ENCODE measurements around the gene ABCC3. TPM values are rescaled to one million over a fixed set of nuclear protein-coding genes. Genes with fewer than 3 reads are reported as not detected.

The ABCC3 gene
- total and polyA plus RNA-seq, 2 donors (not counting 1 experiment from before 2014, with no cell fraction given), result 11.5 to 34.8 TPM

- TF ChIP-seq EZH2 (IDR thresholded peaks at IDR 0.05; ENCODE audit: low read length, missing control alignments) (no peak), CTCF (conservative IDR thresholded peaks at IDR 0.05 in 1 of 2, IDR thresholded peaks at IDR 0.05 in 1 of 2; ENCODE audit: low read depth in 1 of 2, low read length in 2 of 2) (no peak)
- peak in 1 of 2 donors; percentile 69 for DNase-seq (ENCODE audit: low read depth in 2 of 2)
These were observed 80.8 kb downstream of the ABCC3 start for GRCh38 chr17:50715471-50715870.

GRCh38 chr17:50719144-50719923 is 84.7 kb downstream of the ABCC3 start, which contains the start of gene LUC7L3:
Gene LUC7L3, plus strand, starts transcription at chr17:50719603. Its CDS starts 130 bp downstream, at chr17:50719733.
- Histone ChIP-seq H3K4me1 (ENCODE audit: control insufficient read depth, extremely low read depth, insufficient read depth, low read length) (peaks cover 11% of the 10 kb centered on the region), H3K9me3 (ENCODE audit: control insufficient read depth, insufficient read depth, low read depth, low read length) (no peaks in the 10 kb centered on the region), H3K79me2 (ENCODE audit: control insufficient read depth, insufficient read depth, low read length) (peaks cover 49% of the 10 kb centered on the region), H3K4me2 (ENCODE audit: extremely low read depth, insufficient read depth, low read length) (peak within 1 kb of the TSS; percentile 98), H3K9ac (ENCODE audit: insufficient read depth, low read length) (peak within 1 kb of the TSS; percentile 98), H3K27ac (ENCODE audit: insufficient read depth, low read length) (peak within 1 kb of the TSS; percentile 97), H3K4me3 (replicated peaks in 1 of 4; ENCODE audit: control extremely low read depth in 1 of 4, insufficient read depth in 1 of 4, low read depth in 3 of 4, low read length in 4 of 4) (peak within 1 kb of the TSS; percentile 61 to 94 (median 90)), H4K20me1 (ENCODE audit: control insufficient read depth, extremely low read depth, insufficient read depth, low read length) (peaks cover 9% of the 10 kb centered on the region), H2AFZ (ENCODE audit: low read length) (peak within 1 kb of the TSS; percentile 95), H3K27me3 (ENCODE audit: control insufficient read depth, insufficient read depth, low read length) (no peaks in the 10 kb centered on the region), H3K36me3 (ENCODE audit: control insufficient read depth, insufficient read depth, low read length) (no peaks in the 10 kb centered on the region)
- peak; percentile 91 to 94 for DNase-seq (ENCODE audit: low read depth in 2 of 2)
- TF ChIP-seq EZH2 (IDR thresholded peaks at IDR 0.05; ENCODE audit: low read length, missing control alignments), result no peak
- no peak for TF ChIP-seq CTCF (conservative IDR thresholded peaks at IDR 0.05 in 1 of 2, IDR thresholded peaks at IDR 0.05 in 1 of 2; ENCODE audit: low read depth in 1 of 2, low read length in 2 of 2)

More at GRCh38 chr17:50715471-50715870, 80.8 kb downstream of the ABCC3 start:
- H3K9me3 ChIP-seq (ENCODE audit: control insufficient read depth, insufficient read depth, low read depth, low read length), result no peaks in the 10 kb centered on the region
- peaks cover 11% of the 10 kb centered on the region for H3K79me2 ChIP-seq (ENCODE audit: control insufficient read depth, insufficient read depth, low read length)
- H3K27me3 ChIP-seq (ENCODE audit: control insufficient read depth, insufficient read depth, low read length), result no peaks in the 10 kb centered on the region
- H3K4me2 ChIP-seq (ENCODE audit: extremely low read depth, insufficient read depth, low read length), result no peak overlapping the region
- H3K4me3 ChIP-seq (replicated peaks in 1 of 4; ENCODE audit: control extremely low read depth in 1 of 4, insufficient read depth in 1 of 4, low read depth in 3 of 4, low read length in 4 of 4), result no peak overlapping the region
- no peak overlapping the region for H2AFZ ChIP-seq (ENCODE audit: low read length)
- H4K20me1 ChIP-seq (ENCODE audit: control insufficient read depth, extremely low read depth, insufficient read depth, low read length), result peaks cover 2% of the 10 kb centered on the region
- peaks cover 4% of the 10 kb centered on the region for H3K4me1 ChIP-seq (ENCODE audit: control insufficient read depth, extremely low read depth, insufficient read depth, low read length)
- no peak overlapping the region for H3K9ac ChIP-seq (ENCODE audit: insufficient read depth, low read length)
- H3K36me3 ChIP-seq (ENCODE audit: control insufficient read depth, insufficient read depth, low read length), result no peaks in the 10 kb centered on the region
- H3K27ac ChIP-seq (ENCODE audit: insufficient read depth, low read length), result no peak overlapping the region

GRCh38 chr17:50719924-50720794 is 85.5 kb downstream of the ABCC3 start:
- Histone ChIP-seq H3K4me3 (replicated peaks in 1 of 4; ENCODE audit: control extremely low read depth in 1 of 4, insufficient read depth in 1 of 4, low read depth in 3 of 4, low read length in 4 of 4) (peak overlapping the region; percentile 61 to 94 (median 90)), H3K9me3 (ENCODE audit: control insufficient read depth, insufficient read depth, low read depth, low read length) (no peaks in the 10 kb centered on the region), H2AFZ (ENCODE audit: low read length) (no peak overlapping the region), H3K36me3 (ENCODE audit: control insufficient read depth, insufficient read depth, low read length) (no peaks in the 10 kb centered on the region), H3K27me3 (ENCODE audit: control insufficient read depth, insufficient read depth, low read length) (no peaks in the 10 kb centered on the region), H3K27ac (ENCODE audit: insufficient read depth, low read length) (peak overlapping the region; percentile 97), H3K79me2 (ENCODE audit: control insufficient read depth, insufficient read depth, low read length) (peaks cover 57% of the 10 kb centered on the region), H3K4me1 (ENCODE audit: control insufficient read depth, extremely low read depth, insufficient read depth, low read length) (peaks cover 11% of the 10 kb centered on the region), H4K20me1 (ENCODE audit: control insufficient read depth, extremely low read depth, insufficient read depth, low read length) (peaks cover 9% of the 10 kb centered on the region), H3K4me2 (ENCODE audit: extremely low read depth, insufficient read depth, low read length) (peak overlapping the region; percentile 98), H3K9ac (ENCODE audit: insufficient read depth, low read length) (peak overlapping the region; percentile 98)
- TF ChIP-seq EZH2 (IDR thresholded peaks at IDR 0.05; ENCODE audit: low read length, missing control alignments), result no peak
- no peak for TF ChIP-seq CTCF (conservative IDR thresholded peaks at IDR 0.05 in 1 of 2, IDR thresholded peaks at IDR 0.05 in 1 of 2; ENCODE audit: low read depth in 1 of 2, low read length in 2 of 2)
- no peak for DNase-seq (ENCODE audit: low read depth in 2 of 2)
